SK-N-MC (cell line): ENCODE results near the gene PDZD2.

Experiments used
- DNase-seq: peaks from one replicate; pipeline ENCODE4 v3.0.0-alpha.2; 2011; ENCODE audit warnings: low read depth, low spot score
- H3K27ac ChIP-seq: fragments of 200-600 bp; sonication (generic); 2 replicates; pipeline ENCODE4 v1.5.1; 2016; ENCODE audit warnings: mixed run types
- H3K36me3 ChIP-seq: fragments of 200-600 bp; sonication (generic); 2 replicates; pipeline ENCODE4 v1.6.1; 2017; ENCODE audit warnings: antibody characterized with exemption, low read length, mixed read lengths; ENCODE audit not compliant: insufficient read depth
- H3K4me3 ChIP-seq: fragments of 200-600 bp; sonication (generic); 2 replicates; pipeline ENCODE4 v1.5.1; 2016
- H3K9ac ChIP-seq: fragments of 200-600 bp; sonication (generic); 2 replicates; pipeline ENCODE4 v1.8.0; 2017; ENCODE audit warnings: mixed run types, mixed read lengths; ENCODE audit not compliant: insufficient read length
- H3K9me3 ChIP-seq: fragments of 200-600 bp; sonication (generic); 2 replicates; pipeline ENCODE4 v1.6.1; 2017; ENCODE audit warnings: low read depth, mild to moderate bottlenecking, antibody characterized with exemption, low read length, moderate library complexity, mixed read lengths
- EZH2 ChIP-seq: fragments of 200-600 bp; sonication (generic); IDR thresholded peaks from one replicate; pipeline ENCODE4 v1.6.1; 2017; ENCODE audit warnings: antibody characterized with exemption
- FOXP2 ChIP-seq: optimal IDR thresholded peaks from 2 replicates; pipeline ENCODE3; 2011; ENCODE audit warnings: mild to moderate bottlenecking, moderate library complexity; ENCODE audit not compliant: insufficient read depth; ENCODE audit errors: extremely low read length, control extremely low read depth
- POLR2AphosphoS5 ChIP-seq: IDR thresholded peaks from 2 replicates; pipeline ENCODE4 v1.6.1; 2012; ENCODE audit warnings: mild to moderate bottlenecking, low read depth, low read length, borderline replicate concordance

Gene PDZD2

DNA sequence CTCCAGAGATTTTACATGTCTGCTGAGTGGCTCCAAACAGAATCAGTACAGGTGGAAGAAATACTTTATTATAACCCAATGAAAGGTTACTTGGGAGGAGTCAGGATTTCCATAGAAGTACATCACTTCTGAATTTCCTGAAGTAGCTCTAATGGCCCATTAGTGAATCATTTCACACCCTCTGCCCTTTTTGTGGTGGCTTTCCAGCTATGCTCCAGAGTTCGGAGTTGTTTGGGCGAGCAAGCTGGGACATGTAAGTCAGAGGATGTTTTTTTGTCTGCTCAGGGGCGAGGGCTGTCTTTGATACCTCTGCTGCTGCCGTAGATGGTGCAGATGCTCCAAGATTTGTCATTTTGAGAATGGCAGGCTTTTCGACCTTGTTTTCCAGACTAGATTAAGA, 309.1 kb downstream of the PDZD2 start:
- no peak overlapping the region for H3K4me3 ChIP-seq
- H3K9ac ChIP-seq, result no peak overlapping the region
- no peak for DNase-seq
- TF ChIP-seq EZH2 (no peak), FOXP2 (no peak)
- no peaks in the 10 kb centered on the region for H3K9me3 ChIP-seq
- H3K36me3 ChIP-seq, result no peaks in the 10 kb centered on the region
- no peak overlapping the region for H3K27ac ChIP-seq

GRCh38 chr5:31952067-31952466, 313.1 kb downstream of the PDZD2 start:
- no peak overlapping the region for H3K9ac ChIP-seq
- no peak overlapping the region for H3K27ac ChIP-seq
- no peak for TF ChIP-seq POLR2AphosphoS5
- no peak for TF ChIP-seq EZH2
- no peak for TF ChIP-seq FOXP2
- H3K9me3 ChIP-seq, result no peaks in the 10 kb centered on the region
- H3K4me3 ChIP-seq, result no peak overlapping the region
- no peaks in the 10 kb centered on the region for H3K36me3 ChIP-seq
- DNase-seq, result no peak

DNA sequence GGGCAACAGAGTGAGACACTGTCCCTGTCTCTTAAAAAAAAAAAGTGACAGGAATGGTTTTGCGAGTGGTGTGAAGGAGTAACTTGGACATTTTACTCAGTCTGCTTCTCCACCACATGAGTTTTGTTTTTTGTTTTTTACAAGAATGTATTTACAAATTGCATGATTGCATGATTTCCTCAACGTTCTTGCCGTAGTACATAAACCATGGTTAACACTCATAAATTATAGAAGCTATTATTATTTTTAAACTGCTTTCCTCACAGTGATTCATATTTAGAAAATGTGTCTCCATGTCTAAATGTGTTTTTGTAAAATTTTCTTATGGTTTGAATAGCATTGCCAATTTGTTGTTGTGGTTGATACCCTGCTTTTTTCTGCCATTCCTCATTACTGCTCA, 315.2 kb downstream of the PDZD2 start:
- Histone ChIP-seq H3K27ac (no peak overlapping the region), H3K9ac (no peak overlapping the region), H3K4me3 (no peak overlapping the region), H3K9me3 (no peaks in the 10 kb centered on the region), H3K36me3 (no peaks in the 10 kb centered on the region)
- DNase-seq, result no peak
- TF ChIP-seq EZH2, result no peak
- no peak for TF ChIP-seq POLR2AphosphoS5
- no peak for TF ChIP-seq FOXP2

- no peak overlapping the region for H3K9ac ChIP-seq
- H3K27ac ChIP-seq, result no peak overlapping the region
- TF ChIP-seq EZH2, result no peak
- TF ChIP-seq POLR2AphosphoS5, result no peak
- TF ChIP-seq FOXP2, result no peak
- no peaks in the 10 kb centered on the region for H3K36me3 ChIP-seq
- no peak overlapping the region for H3K4me3 ChIP-seq
- no peaks in the 10 kb centered on the region for H3K9me3 ChIP-seq
- DNase-seq, result no peak
Observed at GRCh38 chr5:31957151-31957550, 318.2 kb downstream of the PDZD2 start.

GRCh38 chr5:31962351-31962751, 323.4 kb downstream of the PDZD2 start:
- H3K27ac ChIP-seq, result no peak overlapping the region
- no peaks in the 10 kb centered on the region for H3K36me3 ChIP-seq
- H3K4me3 ChIP-seq, result no peak overlapping the region
- no peaks in the 10 kb centered on the region for H3K9me3 ChIP-seq
- no peak overlapping the region for H3K9ac ChIP-seq
- TF ChIP-seq FOXP2 (no peak), EZH2 (no peak), POLR2AphosphoS5 (no peak)
- no peak for DNase-seq

DNA sequence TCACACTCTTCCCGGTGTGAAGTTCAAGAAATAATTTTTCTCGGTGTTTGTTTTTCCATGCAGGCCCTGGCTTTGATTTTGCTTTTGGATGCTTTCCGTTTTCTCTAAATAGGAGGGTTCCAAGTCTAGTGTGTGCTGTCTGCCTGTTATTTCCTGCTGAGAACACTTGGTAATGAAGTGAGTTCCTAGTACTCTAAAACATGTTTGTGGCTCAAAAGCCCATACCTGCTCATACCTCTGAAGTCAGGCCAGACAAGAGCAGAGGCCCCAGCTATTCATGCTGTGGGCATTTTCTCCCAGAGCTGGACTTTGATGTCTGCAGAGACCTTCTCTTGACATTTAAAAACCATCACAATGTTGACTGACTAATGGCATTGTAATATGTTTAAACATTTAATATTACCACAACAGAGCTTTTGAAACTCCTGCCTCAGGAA, 324.0 kb downstream of the PDZD2 start:
- no peak for DNase-seq
- no peak for TF ChIP-seq POLR2AphosphoS5
- no peak for TF ChIP-seq EZH2
- TF ChIP-seq FOXP2, result no peak
- Histone ChIP-seq H3K36me3 (no peaks in the 10 kb centered on the region), H3K4me3 (no peak overlapping the region), H3K9me3 (no peaks in the 10 kb centered on the region), H3K27ac (no peak overlapping the region), H3K9ac (no peak overlapping the region)

DNA sequence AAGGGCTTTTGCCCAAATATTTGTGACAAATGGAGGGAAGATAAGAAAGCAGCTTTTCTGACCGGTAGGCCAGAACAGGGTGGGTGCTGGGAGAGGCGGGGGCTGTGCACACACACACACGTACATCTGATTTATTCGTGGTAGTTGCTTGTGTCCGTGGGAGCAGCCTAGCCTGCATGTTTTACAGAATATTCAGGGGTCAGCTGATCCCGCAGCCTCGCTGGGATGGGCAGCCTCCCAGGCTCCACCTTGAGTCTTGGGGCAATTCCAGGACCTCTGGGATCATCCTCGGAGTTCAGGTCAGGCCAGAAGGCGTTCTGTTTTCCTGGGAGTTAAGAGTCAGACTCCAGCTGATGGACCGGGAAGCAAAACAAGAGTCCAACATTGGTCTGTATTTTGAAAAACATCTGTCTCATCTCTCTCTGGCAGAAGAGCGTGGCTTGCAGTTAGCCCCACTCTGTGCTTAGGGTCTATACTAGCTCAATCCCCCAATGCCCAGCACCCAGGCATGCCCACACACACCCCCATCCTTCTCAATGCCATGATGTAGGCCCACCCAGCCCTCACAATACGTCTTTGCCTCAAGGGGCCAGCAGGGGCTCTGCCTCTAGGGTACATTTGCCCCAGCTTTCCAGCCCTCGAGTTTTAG, 324.6 kb downstream of the PDZD2 start:
- no peaks in the 10 kb centered on the region for H3K36me3 ChIP-seq
- no peak for DNase-seq
- H3K9ac ChIP-seq, result no peak overlapping the region
- no peak overlapping the region for H3K4me3 ChIP-seq
- H3K9me3 ChIP-seq, result no peaks in the 10 kb centered on the region
- TF ChIP-seq POLR2AphosphoS5, result no peak
- no peak for TF ChIP-seq FOXP2
- TF ChIP-seq EZH2, result no peak
- no peak overlapping the region for H3K27ac ChIP-seq

DNA sequence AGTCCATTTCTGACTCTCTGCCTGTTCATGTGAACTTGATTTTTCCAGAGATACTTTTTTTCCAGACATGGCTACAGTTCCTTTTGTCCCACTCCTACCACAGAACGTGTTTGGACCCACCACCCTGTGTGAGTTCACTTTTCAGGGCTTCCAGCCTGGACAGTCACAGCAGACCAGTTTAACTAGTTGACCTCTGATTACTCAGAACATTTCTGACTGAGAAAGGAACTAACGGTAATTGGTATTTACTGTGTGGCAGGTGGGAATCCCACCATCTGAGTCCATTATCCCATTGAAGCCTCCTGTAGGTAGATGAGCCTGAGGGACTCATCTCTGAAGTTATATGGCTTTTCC, 325.1 kb downstream of the PDZD2 start:
- TF ChIP-seq FOXP2 (no peak), EZH2 (no peak)
- no peaks in the 10 kb centered on the region for H3K36me3 ChIP-seq
- no peak overlapping the region for H3K27ac ChIP-seq
- no peak overlapping the region for H3K4me3 ChIP-seq
- no peak overlapping the region for H3K9ac ChIP-seq
- DNase-seq, result no peak
- H3K9me3 ChIP-seq, result no peaks in the 10 kb centered on the region

DNA sequence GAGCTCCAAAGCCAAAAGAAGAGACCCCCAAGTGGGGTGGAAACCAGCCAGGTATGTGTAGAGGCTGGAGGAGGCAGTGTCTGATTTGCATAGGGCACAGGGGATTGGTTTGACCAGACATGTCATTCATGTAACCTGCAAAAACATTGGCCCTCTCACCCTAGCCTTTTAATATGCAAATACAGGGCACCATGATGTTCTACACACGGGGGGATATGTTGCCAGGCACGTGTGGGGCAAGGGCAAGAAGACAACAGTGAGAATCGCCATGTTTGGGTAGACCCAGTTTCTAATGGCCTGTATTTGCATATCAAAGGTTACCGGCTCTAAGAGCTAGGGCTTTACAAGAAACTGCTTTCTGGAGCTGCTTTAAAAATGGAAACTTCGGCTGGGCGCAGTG, 326.3 kb downstream of the PDZD2 start:
- TF ChIP-seq FOXP2 (no peak), POLR2AphosphoS5 (no peak), EZH2 (no peak)
- no peak overlapping the region for H3K9ac ChIP-seq
- H3K27ac ChIP-seq, result no peak overlapping the region
- no peak overlapping the region for H3K4me3 ChIP-seq
- DNase-seq, result no peak
- H3K36me3 ChIP-seq, result no peaks in the 10 kb centered on the region
- H3K9me3 ChIP-seq, result no peaks in the 10 kb centered on the region
